SU-DHL-6 (cell line): ENCODE results near the gene GOLGA6L7.

Experiments used
- EZH2phosphoT487 ChIP-seq: fragments of 200-600 bp; sonication (generic), shearing (Covaris generic); conservative IDR thresholded peaks from 2 replicates; pipeline ENCODE4 v1.6.1; 2018; ENCODE audit warnings: mild to moderate bottlenecking, antibody characterized with exemption, low read length, moderate library complexity, mixed read lengths
- TF ChIP-seq, protein P1 (sequence below): fragments of 200-600 bp; sonication (generic); IDR thresholded peaks from one replicate; pipeline ENCODE4 v1.5.1; 2017; ENCODE audit warnings: antibody characterized with exemption, mild to moderate bottlenecking, low read length, moderate library complexity; ENCODE audit not compliant: insufficient read depth, poor library complexity, severe bottlenecking

DNA sequence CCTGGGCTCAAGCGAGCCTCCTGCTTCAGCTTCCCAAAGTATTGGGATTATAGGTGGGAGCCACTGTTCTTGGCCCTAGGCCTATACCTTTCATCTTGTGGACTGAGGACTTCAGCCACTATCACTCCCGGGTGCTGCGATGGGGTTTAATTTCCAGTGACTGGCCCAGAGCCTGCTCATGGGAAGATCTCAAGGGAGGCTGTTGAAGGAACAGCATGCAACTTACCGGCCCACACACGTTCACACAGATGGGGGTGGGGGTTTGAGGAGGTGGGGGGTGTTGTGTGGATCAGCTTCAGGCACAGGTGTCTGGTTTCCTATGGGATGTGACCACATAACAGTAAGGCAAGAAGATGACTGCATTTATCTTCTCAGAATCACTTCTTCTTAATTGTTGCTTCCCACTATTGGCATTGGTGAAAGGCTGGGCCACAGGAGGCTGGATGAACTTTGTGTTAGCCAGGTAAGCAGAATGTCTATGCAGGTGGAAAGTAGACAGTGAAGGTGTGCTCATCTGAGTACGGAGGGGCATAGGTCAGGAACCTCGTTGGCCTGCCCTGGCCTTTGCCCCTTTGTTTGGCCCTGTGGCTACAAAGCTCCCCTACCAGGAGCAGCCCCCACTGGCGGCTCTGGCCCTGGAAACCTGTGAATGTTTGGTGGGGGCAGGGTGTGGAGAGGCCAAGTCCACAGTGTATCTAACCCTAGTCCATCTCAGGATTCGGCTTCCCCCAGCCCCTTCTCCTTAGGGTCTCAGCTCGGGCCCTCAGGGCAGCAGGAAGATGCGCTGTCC, 35.9 kb upstream of the GOLGA6L7 start:
- TF ChIP-seq, protein P1, sequence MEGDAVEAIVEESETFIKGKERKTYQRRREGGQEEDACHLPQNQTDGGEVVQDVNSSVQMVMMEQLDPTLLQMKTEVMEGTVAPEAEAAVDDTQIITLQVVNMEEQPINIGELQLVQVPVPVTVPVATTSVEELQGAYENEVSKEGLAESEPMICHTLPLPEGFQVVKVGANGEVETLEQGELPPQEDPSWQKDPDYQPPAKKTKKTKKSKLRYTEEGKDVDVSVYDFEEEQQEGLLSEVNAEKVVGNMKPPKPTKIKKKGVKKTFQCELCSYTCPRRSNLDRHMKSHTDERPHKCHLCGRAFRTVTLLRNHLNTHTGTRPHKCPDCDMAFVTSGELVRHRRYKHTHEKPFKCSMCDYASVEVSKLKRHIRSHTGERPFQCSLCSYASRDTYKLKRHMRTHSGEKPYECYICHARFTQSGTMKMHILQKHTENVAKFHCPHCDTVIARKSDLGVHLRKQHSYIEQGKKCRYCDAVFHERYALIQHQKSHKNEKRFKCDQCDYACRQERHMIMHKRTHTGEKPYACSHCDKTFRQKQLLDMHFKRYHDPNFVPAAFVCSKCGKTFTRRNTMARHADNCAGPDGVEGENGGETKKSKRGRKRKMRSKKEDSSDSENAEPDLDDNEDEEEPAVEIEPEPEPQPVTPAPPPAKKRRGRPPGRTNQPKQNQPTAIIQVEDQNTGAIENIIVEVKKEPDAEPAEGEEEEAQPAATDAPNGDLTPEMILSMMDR = no peak
- no peak for TF ChIP-seq EZH2phosphoT487
